GM18870 (cell line): ENCODE measurements around the gene ADGRG6.
"Not testable (repeated sequence)": the region's sequence is repeated elsewhere in the genome, so short reads cannot be mapped to it uniquely, and the experiment has no call there.

ENCODE experiments used
- ATAC-seq: cut with Tn5 transposase; IDR thresholded peaks from one replicate; pipeline ENCODE4 v1.9.1; 2021; ENCODE audit warnings: moderate library complexity; ENCODE audit not compliant: unreplicated experiment

The ADGRG6 gene

DNA sequence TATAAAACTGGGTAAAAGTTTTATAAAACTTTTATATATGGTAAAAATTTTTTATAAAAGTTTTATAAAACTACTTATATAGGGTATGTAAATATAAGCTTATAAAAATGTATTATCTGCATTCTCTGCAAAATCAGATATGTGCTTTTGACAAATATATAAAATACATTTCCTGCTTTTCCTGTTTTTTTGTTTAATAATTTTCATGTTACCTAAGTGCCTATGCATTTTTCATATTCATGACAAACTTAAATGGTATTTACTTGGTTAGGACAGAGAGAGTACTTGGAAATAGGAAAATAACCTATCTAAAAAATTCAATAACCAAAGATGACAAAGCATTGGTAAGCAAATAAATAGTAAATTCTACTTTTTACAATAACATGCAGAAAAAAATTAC, 41.2 kb downstream of the ADGRG6 start:
- ATAC-seq = no peak

DNA sequence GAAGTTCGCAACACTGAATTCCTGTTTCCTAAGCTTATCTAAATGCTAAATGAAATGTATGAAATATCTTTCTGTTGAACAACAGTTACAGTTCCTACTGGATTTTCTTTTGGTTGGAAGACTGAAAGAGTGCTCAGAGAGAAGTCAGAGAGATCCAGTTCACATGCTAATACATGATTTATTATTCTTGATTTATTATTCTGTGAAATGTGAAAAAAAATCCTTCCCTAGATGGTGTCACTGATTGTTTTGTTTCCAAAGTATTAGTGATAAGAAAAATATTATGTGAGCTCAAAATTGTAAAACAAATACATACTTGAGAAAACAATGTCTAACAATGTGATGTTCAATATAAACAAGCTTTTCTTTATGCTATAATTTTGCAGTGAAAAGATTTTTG, 42.1 kb downstream of the ADGRG6 start:
- no peak for ATAC-seq

DNA sequence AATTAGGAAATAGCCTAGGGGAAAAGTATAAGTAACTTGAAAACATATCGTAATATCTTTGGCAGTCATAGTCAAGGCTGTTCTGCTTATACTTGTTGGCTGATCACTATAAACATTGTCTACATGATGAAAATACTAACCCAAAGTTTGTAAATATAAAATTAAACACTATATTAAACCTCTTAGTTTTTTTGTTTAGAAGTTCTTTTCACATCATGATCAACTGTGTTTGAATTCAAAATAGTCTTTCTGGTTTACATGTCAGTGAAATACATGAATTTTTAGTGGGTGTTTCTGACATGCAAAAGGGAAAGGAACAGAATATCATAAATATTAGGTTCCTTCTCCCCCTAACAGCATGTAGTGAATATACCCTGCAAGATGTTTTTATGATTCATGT, 43.5 kb downstream of the ADGRG6 start:
- no peak for ATAC-seq

DNA sequence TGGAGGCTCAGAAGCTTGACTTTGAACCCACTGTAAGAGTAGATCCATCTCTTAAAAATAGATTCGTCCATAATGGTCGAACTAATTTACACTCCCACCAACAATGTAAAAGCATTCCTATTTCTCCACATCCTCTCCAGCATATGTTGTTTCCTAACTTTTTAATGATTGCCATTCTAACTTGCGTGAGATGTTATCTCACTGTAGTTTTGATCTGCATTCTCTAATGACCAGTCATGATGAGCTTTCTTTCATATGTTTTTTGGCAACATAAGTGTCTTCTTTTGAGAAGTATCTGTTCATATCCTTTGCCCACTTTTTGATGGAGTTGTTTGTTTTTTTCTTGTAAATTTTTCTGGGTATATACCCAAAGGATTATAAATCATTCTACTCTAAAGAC, 44.4 kb downstream of the ADGRG6 start:
- ATAC-seq = not testable (repeated sequence)

DNA sequence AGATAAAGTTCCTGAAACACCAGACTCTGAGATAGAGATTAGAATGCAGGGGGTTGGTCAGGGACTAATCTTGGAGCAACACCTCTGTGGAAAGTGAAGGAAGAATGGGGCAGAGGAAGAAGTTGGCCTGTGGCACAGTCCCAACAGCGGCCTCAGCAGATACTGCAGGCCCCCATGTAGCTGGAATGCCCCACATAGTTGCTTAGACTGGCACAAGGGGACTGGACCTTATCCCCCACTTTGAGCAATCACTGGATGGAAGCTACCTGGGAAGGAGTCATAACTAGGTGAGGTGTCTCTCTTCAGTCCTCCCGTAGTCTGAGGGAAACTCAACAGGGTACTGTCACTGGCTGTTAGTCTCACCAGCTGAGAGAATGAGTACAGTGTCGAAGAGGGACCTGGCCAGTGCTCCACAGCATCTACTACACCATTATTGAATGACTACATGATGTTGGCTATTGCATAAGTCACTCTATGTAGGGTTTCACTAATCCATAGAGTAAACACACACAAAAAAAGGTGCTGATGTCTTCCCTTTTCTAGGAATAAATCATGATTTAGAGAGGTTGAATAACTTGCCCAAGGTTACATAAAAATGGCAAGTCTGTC, 47.5 kb downstream of the ADGRG6 start:
- ATAC-seq = no peak

DNA sequence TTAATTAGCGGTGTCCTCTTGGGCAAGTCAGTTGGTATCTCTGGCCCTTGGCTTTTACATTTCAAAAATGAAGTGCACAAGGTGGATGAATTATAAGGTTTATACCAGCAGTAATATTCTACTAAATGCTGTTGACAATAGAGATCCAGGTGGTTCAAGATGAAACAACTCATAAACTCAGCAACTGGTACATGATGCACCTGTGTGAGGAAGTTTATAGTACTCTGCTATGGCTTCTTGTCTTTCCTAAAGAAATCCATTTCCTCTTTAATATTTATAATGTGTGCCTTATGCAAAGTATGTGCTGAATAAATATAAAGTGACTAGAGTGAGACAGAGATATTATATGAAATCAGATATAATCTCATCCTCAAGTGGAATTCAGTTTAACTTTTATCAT, 48.5 kb downstream of the ADGRG6 start:
- no peak for ATAC-seq

DNA sequence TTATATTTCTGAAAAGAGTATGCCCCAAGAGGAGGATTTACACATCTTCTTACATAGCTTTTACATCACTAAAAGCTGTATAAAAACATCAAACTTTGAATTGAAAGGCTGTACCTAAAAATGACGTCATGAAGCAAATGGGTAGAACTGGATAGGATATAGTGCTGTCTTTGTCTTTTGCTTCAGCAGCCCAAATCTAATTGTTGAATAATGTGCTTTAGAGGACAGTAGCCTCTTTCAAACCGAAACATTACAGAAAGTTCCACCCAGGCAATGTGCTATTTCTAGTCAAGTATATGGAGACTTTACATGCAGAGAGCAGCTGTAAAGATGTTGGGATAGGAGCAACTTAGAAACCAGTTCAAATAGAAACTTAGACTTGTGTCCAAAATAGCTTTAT, 51.9 kb downstream of the ADGRG6 start:
- no peak for ATAC-seq

DNA sequence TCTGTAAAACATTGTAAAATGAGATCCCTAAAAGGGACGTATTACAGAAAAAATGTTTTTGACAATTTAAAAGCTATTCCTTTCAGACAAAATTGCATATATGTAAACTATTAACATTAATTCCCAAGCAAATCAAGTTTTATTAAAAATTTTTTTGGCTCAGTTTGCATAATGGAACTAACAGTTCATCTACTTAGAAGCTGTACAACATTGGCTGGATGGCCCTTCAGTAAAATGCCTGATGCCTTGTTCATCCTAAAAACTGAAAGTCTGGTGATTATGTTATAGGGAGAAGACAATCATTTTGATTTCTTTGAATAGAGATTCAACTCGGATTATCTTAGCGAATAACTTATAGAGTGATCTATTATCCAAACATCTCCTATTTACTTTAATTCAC, 52.8 kb downstream of the ADGRG6 start:
- no peak for ATAC-seq

DNA sequence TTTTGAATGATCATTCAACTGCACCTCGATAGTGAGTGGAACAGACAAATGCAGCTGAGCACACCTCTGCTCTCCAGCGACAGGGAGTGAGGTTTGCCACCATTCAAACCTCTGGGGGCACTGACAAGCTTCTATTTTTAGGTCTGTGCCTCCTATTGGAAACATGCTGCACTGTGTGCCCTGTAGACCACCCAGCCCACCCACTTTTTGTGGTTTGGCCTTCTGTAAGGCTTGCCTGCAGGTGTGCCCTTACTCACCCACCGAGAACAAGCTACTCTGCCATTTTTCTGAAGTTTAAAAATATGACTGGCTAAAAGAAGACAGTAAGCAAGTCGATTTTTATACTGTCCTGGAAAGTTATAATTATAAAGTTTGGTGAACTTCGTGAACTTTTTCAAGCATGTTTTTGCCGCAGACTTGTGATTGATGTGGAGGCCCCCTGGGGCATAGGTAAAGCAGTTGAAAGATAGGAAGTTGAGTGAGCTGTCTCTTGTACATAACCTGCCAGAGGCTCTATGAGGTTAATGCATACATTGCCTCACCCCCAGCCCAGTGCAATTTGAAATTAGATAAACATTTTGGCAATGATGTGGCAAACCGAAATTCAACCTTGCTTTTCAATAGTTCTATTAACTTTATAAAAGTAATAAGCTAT, 53.8 kb downstream of the ADGRG6 start:
- no peak for ATAC-seq

DNA sequence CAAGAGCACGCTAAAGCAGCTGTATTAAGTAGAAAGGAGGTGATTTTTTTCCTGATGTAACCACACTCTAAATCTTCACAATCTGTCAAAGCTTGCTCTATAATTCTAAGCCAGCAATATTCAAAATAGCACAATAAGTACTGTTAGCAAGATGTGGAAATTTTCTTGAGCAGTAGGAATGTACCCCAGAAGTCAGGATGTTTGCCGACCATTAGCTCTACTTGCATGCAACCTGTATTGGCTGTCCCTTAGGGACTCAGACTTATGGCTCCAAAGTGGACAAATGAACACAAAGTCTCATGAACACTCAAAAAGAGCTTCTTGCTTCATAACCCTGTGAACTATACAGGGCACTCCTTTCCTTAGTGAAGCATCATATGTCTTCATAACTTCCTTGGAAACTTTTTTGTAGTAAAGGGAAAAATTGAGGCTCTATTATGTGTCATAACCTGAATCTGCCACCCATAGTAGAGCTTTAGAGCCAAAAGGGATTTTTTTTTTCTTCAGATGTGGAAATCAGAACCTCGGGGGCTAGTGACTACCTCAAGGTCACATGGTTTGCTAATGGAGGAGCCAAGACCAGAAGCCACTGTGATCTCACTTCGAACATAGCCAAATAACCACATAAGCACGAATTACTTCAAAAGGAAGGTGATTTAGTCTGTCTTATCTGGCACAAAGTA, 54.5 kb downstream of the ADGRG6 start:
- ATAC-seq = no peak

DNA sequence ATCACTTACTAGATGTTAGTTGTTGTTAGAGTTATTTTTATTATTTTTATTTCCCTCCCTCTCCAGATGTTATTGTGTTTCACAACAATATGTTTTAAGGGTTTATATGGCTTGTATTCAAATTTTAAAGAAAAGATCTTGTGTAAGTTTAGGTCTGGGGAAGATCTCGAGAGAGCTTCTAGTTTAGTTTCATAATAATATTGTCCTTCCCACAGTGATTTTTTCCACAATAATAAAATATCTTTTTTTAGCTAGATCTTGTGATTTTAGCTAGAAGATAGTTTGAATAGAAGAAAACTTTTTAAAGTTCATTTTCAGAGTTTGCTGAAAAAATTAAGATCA, 55.0 kb downstream of the ADGRG6 start:
- ATAC-seq = no peak

DNA sequence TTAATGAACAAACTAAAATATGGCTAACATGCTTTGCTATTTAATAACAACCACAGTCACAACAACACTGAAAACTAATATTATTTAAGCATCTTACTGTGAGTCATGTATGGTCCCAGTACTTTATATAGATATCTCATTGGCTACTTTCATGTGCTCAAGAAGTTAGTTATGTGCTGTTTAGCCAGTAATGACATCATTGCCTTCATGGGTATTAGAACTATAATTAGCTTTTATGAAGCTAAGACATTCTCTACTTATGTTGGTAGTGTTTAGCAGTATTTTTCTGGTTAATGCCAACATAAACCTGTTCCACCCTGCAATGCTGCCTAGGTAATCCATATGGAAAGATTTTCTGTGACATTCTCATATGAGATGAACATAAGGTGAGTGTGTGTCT, 56.1 kb downstream of the ADGRG6 start:
- ATAC-seq = no peak

DNA sequence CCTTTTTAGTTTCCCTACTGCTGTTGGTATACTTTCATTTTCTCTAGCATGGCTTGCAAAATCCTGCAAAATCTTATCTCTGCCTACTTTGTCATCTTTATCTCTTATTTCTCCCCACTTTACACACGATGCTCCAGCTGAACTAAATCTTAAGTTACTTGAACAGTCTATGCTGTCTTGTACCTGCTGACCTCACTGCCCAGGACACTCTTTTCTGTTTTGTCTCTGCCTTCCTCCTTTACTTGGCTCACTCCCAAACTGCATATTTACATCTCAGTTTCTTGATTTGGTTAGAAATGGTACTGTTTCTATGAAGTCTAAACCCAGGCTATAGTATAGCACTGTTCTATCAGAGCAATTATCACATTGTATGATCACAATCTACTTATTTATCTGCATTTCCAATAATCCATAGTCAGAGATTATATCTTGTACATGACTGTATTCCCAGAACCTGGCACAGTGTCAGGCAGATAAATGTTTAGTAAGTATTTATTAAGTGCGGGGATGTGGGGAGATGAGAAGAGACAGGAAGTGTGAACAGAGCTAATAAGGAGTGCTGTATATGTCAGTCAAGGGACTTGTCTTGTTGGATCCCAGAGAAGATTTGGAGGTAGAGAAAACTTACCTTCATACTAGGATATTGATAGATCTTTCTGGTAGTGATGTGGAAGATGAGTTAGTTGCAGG, 57.6 kb downstream of the ADGRG6 start:
- no peak for ATAC-seq

DNA sequence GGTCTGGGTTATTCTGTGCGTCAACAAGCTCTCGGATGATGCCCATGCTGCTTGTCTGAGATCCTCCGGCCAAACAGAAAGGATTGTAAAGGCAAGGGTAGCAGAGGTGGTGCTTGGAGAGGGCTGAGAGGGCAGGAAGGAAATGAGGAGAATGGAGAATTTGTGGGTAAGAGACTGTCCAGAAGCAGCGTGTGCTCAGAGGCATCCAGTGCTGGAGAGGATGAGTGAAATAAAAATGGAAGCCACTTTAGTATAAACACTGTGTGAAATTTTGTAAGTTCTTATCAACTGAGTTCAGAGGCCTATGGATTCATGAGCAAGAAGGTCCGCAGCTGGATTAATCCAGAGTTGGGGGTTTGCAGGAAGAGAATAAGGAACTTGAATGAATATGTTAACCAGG, 59.5 kb downstream of the ADGRG6 start:
- ATAC-seq = no peak

DNA sequence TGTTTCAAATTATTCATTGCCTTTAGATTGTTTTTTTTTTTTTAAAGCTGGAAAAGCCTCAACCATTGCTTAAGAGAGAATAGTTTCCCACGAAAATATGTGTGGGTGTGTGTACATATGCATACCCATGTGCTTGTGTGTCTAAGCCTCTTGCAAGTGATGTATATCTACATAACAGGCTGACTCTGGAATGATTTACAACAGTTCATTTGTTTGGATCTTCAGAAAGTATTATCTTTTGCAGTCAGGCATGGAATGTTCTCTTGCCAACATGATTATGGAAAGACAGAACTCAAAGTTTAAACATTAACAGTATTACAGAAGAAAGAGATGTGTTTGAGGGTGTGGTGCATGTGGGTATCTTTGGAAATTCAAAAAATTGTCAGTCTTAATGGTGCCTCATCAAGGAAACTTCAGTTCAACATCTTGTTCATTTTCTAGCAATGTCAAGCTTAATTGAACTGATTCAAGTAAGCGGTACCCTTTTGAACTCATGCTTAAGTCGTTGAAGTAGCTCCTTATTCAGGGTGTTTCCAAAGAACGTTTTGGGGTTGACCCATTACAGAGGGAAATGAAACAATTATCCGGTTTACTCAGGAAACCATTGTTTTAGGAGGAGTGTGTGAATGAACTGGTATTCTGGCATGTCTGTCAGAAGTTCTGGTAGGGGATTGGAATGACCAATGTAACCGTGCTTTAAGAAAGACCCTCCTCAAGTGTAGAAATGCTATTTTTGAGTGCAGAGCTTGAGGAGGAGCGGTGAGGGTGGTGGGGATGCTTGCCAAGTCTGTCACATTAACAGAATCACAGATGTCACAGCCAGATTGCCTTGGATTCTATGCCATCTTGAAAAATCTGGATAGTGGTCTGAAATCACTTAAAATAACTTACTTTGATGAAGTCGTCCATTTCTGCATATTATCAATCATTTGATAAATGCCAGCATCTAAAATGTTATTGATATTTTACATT, 60.3 kb downstream of the ADGRG6 start:
- ATAC-seq = no peak

DNA sequence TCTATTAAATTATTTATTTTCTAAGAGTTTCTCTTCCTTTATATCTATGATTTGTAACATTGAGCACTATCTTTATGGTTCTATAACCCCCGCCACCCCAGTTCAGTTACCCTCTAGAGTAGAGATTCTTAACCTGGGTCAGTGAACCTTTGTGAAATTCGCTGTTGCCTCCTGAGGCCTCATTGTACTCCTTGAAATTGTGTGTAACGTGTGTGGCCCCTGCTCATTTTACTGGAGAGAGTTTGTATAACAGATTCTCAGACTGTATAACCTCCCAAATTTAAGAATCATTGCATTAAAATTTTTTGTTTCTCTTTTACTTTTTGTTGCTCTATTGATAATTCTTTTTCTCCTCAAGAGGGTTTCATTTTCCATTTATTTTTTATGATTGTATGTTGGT, 65.3 kb downstream of the ADGRG6 start:
- no peak for ATAC-seq

DNA sequence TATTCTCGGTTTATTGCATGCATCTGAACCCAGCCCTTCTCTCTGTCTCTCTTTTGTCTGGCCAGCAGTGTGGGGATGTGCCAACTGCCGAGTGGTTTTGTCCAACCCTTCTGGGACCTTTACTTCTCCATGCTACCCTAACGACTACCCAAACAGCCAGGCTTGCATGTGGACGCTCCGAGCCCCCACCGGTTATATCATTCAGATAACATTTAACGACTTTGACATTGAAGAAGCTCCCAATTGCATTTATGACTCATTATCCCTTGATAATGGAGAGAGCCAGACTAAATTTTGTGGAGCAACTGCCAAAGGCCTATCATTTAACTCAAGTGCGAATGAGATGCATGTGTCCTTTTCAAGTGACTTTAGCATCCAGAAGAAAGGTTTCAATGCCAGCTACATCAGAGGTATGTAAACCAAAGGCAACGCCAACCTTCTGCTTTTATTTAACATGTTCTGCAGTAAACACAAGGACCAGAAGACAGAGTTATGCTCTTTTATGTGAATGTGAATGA, 65.8 kb downstream of the ADGRG6 start:
- no peak for ATAC-seq

DNA sequence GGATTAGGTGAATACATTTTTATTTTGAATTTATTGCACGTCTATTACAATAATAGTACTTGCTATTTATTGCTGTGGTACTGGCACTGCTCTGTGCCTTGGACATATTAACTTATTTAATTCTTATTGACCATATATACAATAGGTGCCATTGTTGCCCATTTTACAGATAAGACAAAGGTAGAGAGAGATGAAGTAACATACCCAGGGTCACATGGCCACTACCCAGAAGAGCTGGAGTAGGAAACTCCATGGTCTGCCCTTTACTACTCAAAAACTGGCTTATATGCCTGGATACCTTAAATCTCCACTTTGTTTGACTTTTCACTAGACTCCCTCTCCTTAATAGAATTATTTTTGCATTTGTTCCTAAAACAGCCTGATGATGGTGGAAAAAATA, 67.5 kb downstream of the ADGRG6 start:
- ATAC-seq = no peak

DNA sequence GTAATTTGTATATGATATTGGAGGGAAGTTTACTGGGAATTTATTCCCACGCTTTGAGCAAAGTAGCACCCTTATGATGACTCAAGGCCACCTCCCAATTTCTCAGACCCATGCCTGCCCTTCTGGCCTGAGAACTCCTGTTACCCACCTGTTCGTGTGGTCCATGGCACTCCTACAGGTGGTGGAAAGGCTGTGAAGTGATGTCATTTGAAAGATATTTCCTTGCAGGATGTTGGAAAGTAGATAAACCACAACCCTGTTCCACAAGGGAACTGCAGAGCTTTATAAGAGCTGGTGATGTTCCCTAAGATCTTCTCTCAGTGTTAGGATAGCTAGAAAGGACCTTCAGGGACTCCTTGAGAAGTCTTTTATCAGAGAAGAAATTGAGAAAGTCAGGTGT, 70.5 kb downstream of the ADGRG6 start:
- no peak for ATAC-seq

DNA sequence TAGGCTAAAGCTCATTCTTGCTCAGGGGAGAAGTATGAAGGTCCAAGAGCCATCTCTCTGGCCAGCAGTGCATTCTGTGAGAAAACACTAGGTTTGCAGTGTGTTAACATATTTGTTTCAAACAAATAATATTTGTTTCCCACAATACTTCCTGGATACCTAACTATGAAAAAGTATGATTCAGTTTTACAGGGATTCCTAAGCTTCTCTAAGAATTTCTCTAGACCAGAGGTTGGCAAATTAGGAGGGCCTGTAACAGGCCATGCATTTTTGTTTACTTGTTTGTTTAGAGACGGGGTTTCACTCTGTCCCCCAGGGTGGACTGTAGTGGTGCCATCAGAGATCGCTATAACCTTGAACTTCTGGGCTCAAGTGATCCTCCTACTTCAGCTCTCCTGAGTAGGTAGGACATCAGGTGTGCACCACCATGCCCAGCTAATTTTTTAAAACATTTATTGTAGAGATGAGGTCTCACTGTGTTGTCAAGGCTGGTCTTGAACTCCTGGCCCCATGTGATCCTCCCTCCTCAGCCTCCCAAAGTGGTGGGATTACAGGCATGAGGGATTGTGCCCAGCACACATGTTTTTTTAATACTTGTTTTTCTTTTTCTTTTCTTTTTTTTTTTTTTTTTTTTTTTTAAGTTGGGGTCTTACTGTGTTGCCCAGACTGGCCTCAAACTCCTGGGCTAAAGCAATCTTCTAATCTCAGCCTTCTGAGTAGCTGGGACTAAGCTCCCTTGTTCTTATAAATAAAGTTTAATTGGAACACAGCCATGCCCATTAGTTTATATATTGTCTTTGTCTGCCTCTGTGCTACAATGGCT, 71.7 kb downstream of the ADGRG6 start:
- ATAC-seq = no peak
